Pancreas (tissue), 10 donors: ENCODE data around the gene F12. TPM values are rescaled to one million over a fixed set of nuclear protein-coding genes. Genes with fewer than 3 reads are reported as not detected.
"Not testable (repeated sequence)": the region's sequence is repeated elsewhere in the genome, so short reads cannot be mapped to it uniquely, and the experiment has no call there.

ENCODE experiments used
- ATAC-seq, 4 donors: fragments of 200-7000 bp; cut with Tn5 transposase; one replicate each; pipeline versions ENCODE4 v1.8.0 to v1.9.1; 2020; ENCODE audit warnings: mild to moderate bottlenecking in 4 of 4, moderate library complexity in 4 of 4
- DNase-seq, 6 donors: peaks; one replicate each; pipeline ENCODE4 v3.0.0-alpha.2; 2020
- FAIRE-seq: peaks from 2 replicates; lab custom pipeline; 2012; peaks lifted over from hg19 to GRCh38; lab: Jason Lieb, UNC
- H3K27ac ChIP-seq, 4 donors: fragments of 200-600 bp; sonication (generic); 1 replicate in 3 of 4; 2 replicates in 1 of 4; pipeline versions ENCODE4 v1.5.0 to v1.8.0; 2020
- H3K27me3 ChIP-seq, 4 donors: fragments of 200-600 bp; one replicate each; pipeline ENCODE4 v1.8.0; 2021
- H3K36me3 ChIP-seq, 3 donors: fragments of 200-600 bp; sonication (generic) in 1 of 3; one replicate each; pipeline versions ENCODE4 v1.5.0 to v1.8.0; 2020 to 2021
- H3K4me1 ChIP-seq, 3 donors: fragments of 200-600 bp; one replicate each; pipeline ENCODE4 v1.8.0; 2021
- H3K4me3 ChIP-seq, 4 donors: fragments of 200-600 bp; sonication (generic) in 2 of 4; one replicate each; pipeline versions ENCODE4 v1.5.0 to v1.8.0; 2020 to 2021
- H3K9me3 ChIP-seq, 4 donors: fragments of 200-600 bp; one replicate each; pipeline ENCODE4 v1.8.0; 2021
- WGBS, 2 donors: extraction: QIAGEN DNeasy Blood & Tissue Kit; methylation state at CpG; one replicate each; pipeline ENCODE4 v1.1.7; 2013; 5-methylcytosine and 5-hydroxymethylcytosine counted together
- intact Hi-C, 3 donors: fragments of 100-400 bp; cut with DNase I; formaldehyde crosslinking; loops; one replicate each; pipeline versions ENCODE4 v1.11.1 to v1.14.2; 2022
- polyA plus RNA-seq, 2 donors: library from polyadenylated mRNA; stranded (reverse); fragments of 200-250 nt; gene quantifications; one replicate each; pipeline ENCODE4 v1.2.3, GENCODE V29; 2013
- total RNA-seq, 6 donors: library from RNA; stranded (reverse); fragmentation: NEBNext Ultra II Directional in 4 of 6; extraction: Animal tissue kit (Norgen Biotek cat#: 25700) in 4 of 6; gene quantifications; one replicate each; pipeline versions ENCODE4 v1.2.1 to v1.2.4, GENCODE V29; 2021 to 2023
- TF ChIP-seq, protein P1 (sequence below), 4 donors: fragments of 200-600 bp; sonication (generic) in 3 of 4; IDR thresholded peaks; one replicate each; pipeline versions ENCODE4 v1.5.0 to v1.8.0; 2021; ENCODE audit warnings: antibody characterized with exemption in 4 of 4
- donor health status: healthy with polysubstance abuse.
- donor health status: DM: no; HTN: no; CAD: no; lungs with moderate emphysema.
- donor health status: DM: no; HTN: no; CAD: no.
- donor health status: control.
- donor health status: control.
- donor health status: Bipolar disorder and iron deficiency.
- donor health status: DM: yes; HTN: yes; CAD: no.
- donor health status: DM: no; HTN: no; CAD: no.
- donor health status: DM: no; HTN: no; CAD: no.
- donor health status: DM: yes; HTN: yes; CAD: no.

Gene F12
- total and polyA plus RNA-seq, 8 donors: 0.83 to 2.6 (median 1.8) TPM

DNA sequence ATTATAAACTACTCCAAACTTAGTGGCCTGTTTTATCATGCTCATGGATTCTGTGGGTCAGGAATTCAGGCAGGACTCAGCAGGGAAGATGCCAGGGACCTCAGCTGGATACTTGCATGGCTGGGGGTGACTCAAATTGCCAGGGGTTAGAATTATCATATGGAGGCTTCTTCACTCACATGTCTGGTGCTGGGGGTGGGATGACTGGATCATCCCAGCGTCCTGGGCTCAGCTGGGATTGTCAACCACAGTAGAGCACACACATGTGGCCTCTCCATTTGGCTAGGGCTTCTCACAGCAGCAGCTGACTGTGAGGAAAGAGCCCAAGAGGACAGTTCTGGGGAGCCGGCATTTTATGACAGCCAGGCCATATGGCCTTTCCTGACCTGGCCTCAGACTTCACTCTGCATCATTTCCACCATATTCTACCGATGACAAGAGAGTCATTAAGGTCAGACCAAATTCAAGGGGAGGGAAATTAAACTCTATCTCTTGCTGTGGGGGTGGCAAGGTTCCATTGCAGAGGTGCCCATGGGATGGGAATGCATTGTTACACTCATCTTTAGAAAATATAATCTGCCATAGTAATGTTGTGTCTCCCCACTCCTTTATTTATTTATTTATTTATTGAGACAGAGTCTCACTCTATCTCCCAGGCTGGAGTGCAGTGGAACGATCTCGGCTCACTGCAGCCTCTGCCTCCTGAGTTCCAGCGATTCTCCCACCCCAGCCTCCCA, 11.9 kb upstream of the F12 start:
- FAIRE-seq (no peak), ATAC-seq (no peak), DNase-seq (no peak)
- Histone ChIP-seq H3K9me3 (no peaks in the 10 kb centered on the region), H3K4me1 (peaks cover 0 to 5% (median 0%) of the 10 kb centered on the region in 3 donors), H3K4me3 (no peak overlapping the region), H3K27me3 (no peaks in the 10 kb centered on the region), H3K27ac (no peak overlapping the region), H3K36me3 (no peaks in the 10 kb centered on the region)
- 74 to 78% methylated on average over 6 of the region's 6 CpGs for WGBS, 2 donors
- TF ChIP-seq, protein P1, sequence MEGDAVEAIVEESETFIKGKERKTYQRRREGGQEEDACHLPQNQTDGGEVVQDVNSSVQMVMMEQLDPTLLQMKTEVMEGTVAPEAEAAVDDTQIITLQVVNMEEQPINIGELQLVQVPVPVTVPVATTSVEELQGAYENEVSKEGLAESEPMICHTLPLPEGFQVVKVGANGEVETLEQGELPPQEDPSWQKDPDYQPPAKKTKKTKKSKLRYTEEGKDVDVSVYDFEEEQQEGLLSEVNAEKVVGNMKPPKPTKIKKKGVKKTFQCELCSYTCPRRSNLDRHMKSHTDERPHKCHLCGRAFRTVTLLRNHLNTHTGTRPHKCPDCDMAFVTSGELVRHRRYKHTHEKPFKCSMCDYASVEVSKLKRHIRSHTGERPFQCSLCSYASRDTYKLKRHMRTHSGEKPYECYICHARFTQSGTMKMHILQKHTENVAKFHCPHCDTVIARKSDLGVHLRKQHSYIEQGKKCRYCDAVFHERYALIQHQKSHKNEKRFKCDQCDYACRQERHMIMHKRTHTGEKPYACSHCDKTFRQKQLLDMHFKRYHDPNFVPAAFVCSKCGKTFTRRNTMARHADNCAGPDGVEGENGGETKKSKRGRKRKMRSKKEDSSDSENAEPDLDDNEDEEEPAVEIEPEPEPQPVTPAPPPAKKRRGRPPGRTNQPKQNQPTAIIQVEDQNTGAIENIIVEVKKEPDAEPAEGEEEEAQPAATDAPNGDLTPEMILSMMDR (IDR thresholded peaks at IDR 0.05): no peak
- intact Hi-C loops: no loop called here

DNA sequence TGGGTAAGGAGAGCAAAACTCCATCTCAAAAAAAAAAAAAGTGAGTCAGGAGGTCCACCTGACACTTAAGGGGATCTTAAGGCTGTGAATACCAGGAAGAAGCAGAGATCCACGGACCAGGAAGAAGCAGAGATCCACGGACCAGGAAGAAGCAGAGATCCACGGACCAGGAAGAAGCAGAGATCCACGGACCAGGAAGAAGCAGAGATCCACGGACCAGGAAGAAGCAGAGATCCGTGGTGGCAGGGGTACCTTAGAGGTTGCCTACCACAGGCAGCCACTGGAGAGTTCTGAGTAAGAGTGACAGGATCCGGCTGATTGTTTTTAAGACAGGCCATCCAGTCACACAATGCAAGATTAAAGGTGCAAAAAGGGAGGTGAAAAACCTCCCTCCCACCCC, 11.1 kb upstream of the F12 start:
- intact Hi-C loops, H3K27me3 ChIP-seq, H3K9me3 ChIP-seq, H3K36me3 ChIP-seq, H3K27ac ChIP-seq, H3K4me1 ChIP-seq, H3K4me3 ChIP-seq, DNase-seq, ATAC-seq, FAIRE-seq: not testable (repeated sequence)
- WGBS, 2 donors: 51 to 55% methylated on average over 7 of the region's 7 CpGs

DNA sequence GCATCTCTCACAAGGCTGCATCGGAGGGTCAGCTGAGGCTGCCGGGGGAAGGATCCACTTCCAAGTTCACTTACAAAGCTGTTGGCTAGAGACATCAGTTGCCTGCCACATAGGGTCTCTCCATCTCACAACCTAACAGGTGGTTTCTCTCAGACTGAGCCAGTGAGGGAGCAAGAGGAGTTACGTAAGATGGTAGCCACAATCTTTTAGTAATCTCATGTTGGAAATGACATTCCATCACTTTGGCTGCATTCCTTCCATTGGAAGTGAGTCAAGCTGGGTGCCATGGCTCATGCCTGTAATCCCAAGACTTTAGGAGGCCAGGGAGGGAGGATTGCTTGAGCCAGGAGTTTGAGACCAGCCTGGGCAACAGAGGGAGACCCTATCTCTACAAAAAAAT, 9.7 kb upstream of the F12 start:
- no peak for ATAC-seq
- TF ChIP-seq, protein P1 (IDR thresholded peaks at IDR 0.05): no peak
- no peak overlapping the region for H3K27ac ChIP-seq
- no peaks in the 10 kb centered on the region for H3K4me1 ChIP-seq
- WGBS, 2 donors: 84 to 86% methylated on average over 3 of the region's 3 CpGs
- H3K9me3 ChIP-seq: no peaks in the 10 kb centered on the region
- intact Hi-C loops: no loop called here
- no peak for DNase-seq
- no peak overlapping the region for H3K4me3 ChIP-seq
- no peak for FAIRE-seq
- H3K27me3 ChIP-seq: no peaks in the 10 kb centered on the region
- no peaks in the 10 kb centered on the region for H3K36me3 ChIP-seq

DNA sequence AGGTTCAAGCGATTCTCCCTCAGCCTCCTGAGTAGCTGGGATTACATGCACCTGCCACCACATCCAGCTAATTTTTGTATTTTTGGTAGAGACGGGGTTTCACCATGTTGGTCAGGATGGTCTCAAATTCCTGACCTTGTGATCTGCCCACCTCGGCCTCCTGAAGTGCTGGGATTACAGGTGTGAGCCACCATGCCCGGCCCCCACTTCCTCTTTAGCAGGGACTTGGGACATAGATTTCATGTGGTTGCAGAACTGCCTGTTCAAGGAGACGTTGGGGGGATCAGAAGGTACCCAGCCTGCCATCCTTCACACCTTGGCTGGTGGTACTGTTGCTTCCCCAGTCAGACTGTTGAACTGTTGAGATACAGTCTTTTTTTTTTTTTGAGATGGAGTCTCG, 7.7 kb upstream of the F12 start:
- H3K4me1 ChIP-seq, H3K36me3 ChIP-seq, intact Hi-C loops, H3K27me3 ChIP-seq, DNase-seq, H3K27ac ChIP-seq, ATAC-seq, H3K4me3 ChIP-seq, H3K9me3 ChIP-seq, FAIRE-seq: not testable (repeated sequence)
- WGBS, 2 donors: 71 to 79% methylated on average over 6 of the region's 6 CpGs

DNA sequence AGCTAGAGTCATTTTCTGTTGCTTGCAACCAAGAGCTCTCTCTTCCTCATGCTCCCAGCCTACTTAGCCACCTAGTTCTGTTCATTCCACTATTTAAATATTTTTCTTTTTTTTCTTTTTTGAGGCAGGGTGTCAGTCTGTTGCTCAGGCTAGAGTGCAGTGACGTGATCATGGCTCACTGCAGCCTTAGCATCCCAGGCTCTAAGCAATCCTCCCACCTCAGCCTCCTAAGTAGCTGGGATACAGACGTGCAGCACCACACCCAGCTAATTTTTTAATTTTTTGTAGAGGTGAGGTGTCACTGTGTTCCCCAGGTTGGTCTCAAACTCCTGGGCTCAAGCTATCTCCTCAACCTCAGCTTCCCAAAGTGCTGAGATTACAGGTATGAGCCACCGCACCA, 5.1 kb upstream of the F12 start:
- Histone ChIP-seq H3K9me3 (no peaks in the 10 kb centered on the region), H3K27me3 (no peaks in the 10 kb centered on the region), H3K4me3 (no peak overlapping the region), H3K27ac (no peak overlapping the region), H3K36me3 (no peaks in the 10 kb centered on the region), H3K4me1 (no peaks in the 10 kb centered on the region)
- DNase-seq (no peak), FAIRE-seq (no peak), ATAC-seq (no peak)
- intact Hi-C loops: no loop called here
- WGBS, 2 donors: 65 to 66% methylated on average over 3 of the region's 3 CpGs
- TF ChIP-seq, protein P1 (IDR thresholded peaks at IDR 0.05): no peak

DNA sequence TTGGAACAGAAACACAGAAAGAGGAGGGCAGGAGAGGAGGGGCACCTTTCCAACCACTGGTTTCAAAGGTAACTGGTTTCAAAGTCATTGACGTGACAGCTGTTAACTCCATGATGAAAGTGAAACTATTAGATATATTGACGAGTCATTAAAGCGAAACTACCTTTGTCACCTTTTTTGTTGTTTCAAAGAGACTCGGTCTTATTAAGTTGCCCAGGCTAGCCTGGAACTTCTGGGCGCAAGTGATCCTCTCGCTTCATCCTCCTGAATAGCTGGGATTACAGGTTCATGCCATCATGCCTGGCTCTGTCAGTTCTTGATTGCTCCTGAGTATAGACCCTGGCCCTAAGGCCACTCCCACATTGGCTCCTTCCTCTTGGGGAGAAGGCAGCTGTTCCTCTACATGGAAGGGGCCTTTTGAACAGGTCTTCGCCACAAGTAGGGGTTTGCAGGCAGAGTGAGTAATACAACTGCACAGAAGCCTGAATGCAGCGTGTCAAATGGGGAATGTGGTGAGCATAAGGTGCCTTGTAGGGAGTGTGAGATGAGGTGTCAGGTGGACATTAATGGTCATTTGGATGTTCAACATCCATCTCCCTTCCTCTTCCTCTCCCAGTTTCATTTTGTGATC, 3.4 kb upstream of the F12 start:
- no peak for FAIRE-seq
- 70 to 75% methylated on average over 8 of the region's 8 CpGs for WGBS, 2 donors
- ATAC-seq: no peak
- no peak for DNase-seq
- Histone ChIP-seq H3K27me3 (no peaks in the 10 kb centered on the region), H3K27ac (no peak overlapping the region), H3K9me3 (no peaks in the 10 kb centered on the region), H3K4me3 (no peak overlapping the region), H3K36me3 (no peaks in the 10 kb centered on the region), H3K4me1 (no peaks in the 10 kb centered on the region)
- intact Hi-C loops: no loop called here
- TF ChIP-seq, protein P1 (IDR thresholded peaks at IDR 0.05): no peak
